ENCODE data around the gene RHEX. TPM values are rescaled to one million over a fixed set of nuclear protein-coding genes. Genes with fewer than 3 reads are reported as not detected.

RHEX gene
- total RNA-seq, 1 donor from 2014 or later: not detected

DNA sequence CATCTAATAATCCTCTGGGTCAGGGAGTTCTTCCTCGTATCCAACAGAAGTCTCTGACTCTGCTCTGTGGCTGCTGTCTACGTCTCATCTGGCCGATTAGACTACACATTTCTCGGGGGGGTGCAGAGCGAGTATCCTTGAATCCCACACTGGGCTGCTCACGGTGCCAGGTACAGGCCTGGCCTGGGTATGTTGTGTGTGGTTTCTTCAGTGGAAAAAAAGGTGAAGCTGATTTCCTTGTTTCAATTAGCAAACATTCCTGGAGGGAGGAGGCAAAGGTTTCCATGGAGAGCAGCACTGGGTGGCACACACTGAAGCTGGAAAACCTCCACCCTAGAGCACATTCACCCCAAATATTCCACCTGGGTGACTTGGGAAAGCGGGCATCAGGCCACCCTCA lies 47.7 kb upstream of the RHEX start:
- H3K9ac ChIP-seq (ENCODE audit: low read length): no peak overlapping the region
- H3K79me2 ChIP-seq (ENCODE audit: insufficient read depth, low read length): peaks cover 4% of the 10 kb centered on the region
- H3K9me3 ChIP-seq (ENCODE audit: insufficient read depth, low read depth, low read length): no peaks in the 10 kb centered on the region
- H3K4me3 ChIP-seq (ENCODE audit: insufficient read depth, low read depth, low read length): no peak overlapping the region
- no peaks in the 10 kb centered on the region for H3K36me3 ChIP-seq (ENCODE audit: insufficient read depth, low read length)
- no peak for TF ChIP-seq EZH2 (IDR thresholded peaks at IDR 0.05; ENCODE audit: insufficient read depth, low read length)
- TF ChIP-seq, protein P1, sequence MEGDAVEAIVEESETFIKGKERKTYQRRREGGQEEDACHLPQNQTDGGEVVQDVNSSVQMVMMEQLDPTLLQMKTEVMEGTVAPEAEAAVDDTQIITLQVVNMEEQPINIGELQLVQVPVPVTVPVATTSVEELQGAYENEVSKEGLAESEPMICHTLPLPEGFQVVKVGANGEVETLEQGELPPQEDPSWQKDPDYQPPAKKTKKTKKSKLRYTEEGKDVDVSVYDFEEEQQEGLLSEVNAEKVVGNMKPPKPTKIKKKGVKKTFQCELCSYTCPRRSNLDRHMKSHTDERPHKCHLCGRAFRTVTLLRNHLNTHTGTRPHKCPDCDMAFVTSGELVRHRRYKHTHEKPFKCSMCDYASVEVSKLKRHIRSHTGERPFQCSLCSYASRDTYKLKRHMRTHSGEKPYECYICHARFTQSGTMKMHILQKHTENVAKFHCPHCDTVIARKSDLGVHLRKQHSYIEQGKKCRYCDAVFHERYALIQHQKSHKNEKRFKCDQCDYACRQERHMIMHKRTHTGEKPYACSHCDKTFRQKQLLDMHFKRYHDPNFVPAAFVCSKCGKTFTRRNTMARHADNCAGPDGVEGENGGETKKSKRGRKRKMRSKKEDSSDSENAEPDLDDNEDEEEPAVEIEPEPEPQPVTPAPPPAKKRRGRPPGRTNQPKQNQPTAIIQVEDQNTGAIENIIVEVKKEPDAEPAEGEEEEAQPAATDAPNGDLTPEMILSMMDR (IDR thresholded peaks at IDR 0.05; ENCODE audit: insufficient read depth, low read depth, low read length): no peak
- DNase-seq (ENCODE audit: low read depth): no peak
- Mint-ChIP-seq H3K27ac (ENCODE audit: unreplicated experiment) (peak overlapping the region; percentile 3), H3K9me3 (ENCODE audit: unreplicated experiment) (no peaks in the 10 kb centered on the region), H3K4me3 (ENCODE audit: unreplicated experiment) (no peak overlapping the region), H3K4me1 (ENCODE audit: low read depth, unreplicated experiment) (peaks cover 53% of the 10 kb centered on the region), H3K27me3 (ENCODE audit: low read depth, unreplicated experiment) (peaks cover 4% of the 10 kb centered on the region), H3K36me3 (ENCODE audit: low read depth, unreplicated experiment) (no peaks in the 10 kb centered on the region)
- no peak overlapping the region for H3K4me2 ChIP-seq (ENCODE audit: low read length)
- peaks cover 35% of the 10 kb centered on the region for H3K4me1 ChIP-seq (ENCODE audit: insufficient read depth, low read length)
- no peak for FAIRE-seq
- no peaks in the 10 kb centered on the region for H4K20me1 ChIP-seq (ENCODE audit: insufficient read depth, low read length)
- no peaks in the 10 kb centered on the region for H3K27me3 ChIP-seq (ENCODE audit: insufficient read depth, low read length)
- H2AFZ ChIP-seq (ENCODE audit: low read depth, low read length): no peak overlapping the region
- H3K27ac ChIP-seq (ENCODE audit: low read depth, low read length): no peak overlapping the region

GRCh38 chr1:206005778-206006180 lies 47.2 kb upstream of the RHEX start:
- no peak for FAIRE-seq

GRCh38 chr1:206006946-206007345 lies 46.0 kb upstream of the RHEX start:
- H3K4me1 Mint-ChIP-seq (ENCODE audit: low read depth, unreplicated experiment): peaks cover 43% of the 10 kb centered on the region
- no peaks in the 10 kb centered on the region for H3K36me3 Mint-ChIP-seq (ENCODE audit: low read depth, unreplicated experiment)
- no peak for TF ChIP-seq EZH2 (IDR thresholded peaks at IDR 0.05; ENCODE audit: insufficient read depth, low read length)
- TF ChIP-seq, protein P1 (IDR thresholded peaks at IDR 0.05; ENCODE audit: insufficient read depth, low read depth, low read length): no peak
- no peaks in the 10 kb centered on the region for H3K36me3 ChIP-seq (ENCODE audit: insufficient read depth, low read length)
- peaks cover 9% of the 10 kb centered on the region for H3K27me3 Mint-ChIP-seq (ENCODE audit: low read depth, unreplicated experiment)
- H3K27ac ChIP-seq (ENCODE audit: low read depth, low read length): no peak overlapping the region
- DNase-seq (ENCODE audit: low read depth) (no peak), FAIRE-seq (no peak)
- no peak overlapping the region for H2AFZ ChIP-seq (ENCODE audit: low read depth, low read length)
- H4K20me1 ChIP-seq (ENCODE audit: insufficient read depth, low read length): no peaks in the 10 kb centered on the region
- H3K9ac ChIP-seq (ENCODE audit: low read length): no peak overlapping the region
- H3K4me3 ChIP-seq (ENCODE audit: insufficient read depth, low read depth, low read length): no peak overlapping the region
- H3K27me3 ChIP-seq (ENCODE audit: insufficient read depth, low read length): peaks cover 2% of the 10 kb centered on the region
- peaks cover 3% of the 10 kb centered on the region for H3K9me3 Mint-ChIP-seq (ENCODE audit: unreplicated experiment)
- peaks cover 4% of the 10 kb centered on the region for H3K79me2 ChIP-seq (ENCODE audit: insufficient read depth, low read length)
- H3K4me1 ChIP-seq (ENCODE audit: insufficient read depth, low read length): peaks cover 22% of the 10 kb centered on the region
- no peaks in the 10 kb centered on the region for H3K9me3 ChIP-seq (ENCODE audit: insufficient read depth, low read depth, low read length)
- H3K4me3 Mint-ChIP-seq (ENCODE audit: unreplicated experiment): no peak overlapping the region
- no peak overlapping the region for H3K4me2 ChIP-seq (ENCODE audit: low read length)
- H3K27ac Mint-ChIP-seq (ENCODE audit: unreplicated experiment): no peak overlapping the region

More at GRCh38 chr1:206005778-206006180, 47.2 kb upstream of the RHEX start:
- Histone ChIP-seq H3K4me1 (ENCODE audit: insufficient read depth, low read length) (peaks cover 30% of the 10 kb centered on the region), H3K27ac (ENCODE audit: low read depth, low read length) (no peak overlapping the region), H4K20me1 (ENCODE audit: insufficient read depth, low read length) (no peaks in the 10 kb centered on the region), H3K27me3 (ENCODE audit: insufficient read depth, low read length) (peaks cover under 1% of the 10 kb centered on the region), H3K36me3 (ENCODE audit: insufficient read depth, low read length) (no peaks in the 10 kb centered on the region), H3K79me2 (ENCODE audit: insufficient read depth, low read length) (peaks cover 4% of the 10 kb centered on the region), H2AFZ (ENCODE audit: low read depth, low read length) (no peak overlapping the region), H3K4me3 (ENCODE audit: insufficient read depth, low read depth, low read length) (no peak overlapping the region), H3K9me3 (ENCODE audit: insufficient read depth, low read depth, low read length) (no peaks in the 10 kb centered on the region), H3K4me2 (ENCODE audit: low read length) (no peak overlapping the region), H3K9ac (ENCODE audit: low read length) (no peak overlapping the region)
- H3K9me3 Mint-ChIP-seq (ENCODE audit: unreplicated experiment): no peaks in the 10 kb centered on the region
- H3K4me3 Mint-ChIP-seq (ENCODE audit: unreplicated experiment): no peak overlapping the region
- H3K4me1 Mint-ChIP-seq (ENCODE audit: low read depth, unreplicated experiment): peaks cover 51% of the 10 kb centered on the region
- TF ChIP-seq, protein P1 (IDR thresholded peaks at IDR 0.05; ENCODE audit: insufficient read depth, low read depth, low read length): no peak
- TF ChIP-seq EZH2 (IDR thresholded peaks at IDR 0.05; ENCODE audit: insufficient read depth, low read length): no peak
- no peak for DNase-seq (ENCODE audit: low read depth)
- no peak overlapping the region for H3K27ac Mint-ChIP-seq (ENCODE audit: unreplicated experiment)
- H3K36me3 Mint-ChIP-seq (ENCODE audit: low read depth, unreplicated experiment): no peaks in the 10 kb centered on the region
- peaks cover 5% of the 10 kb centered on the region for H3K27me3 Mint-ChIP-seq (ENCODE audit: low read depth, unreplicated experiment)
